ENCODE data around the gene GPRASP3.
"Not testable (repeated sequence)": the region's sequence is repeated elsewhere in the genome, so short reads cannot be mapped to it uniquely, and the experiment has no call there.

The GPRASP3 gene

GRCh38 chrX:102720237-102721168 lies at the start of gene GPRASP3:
TSS of gene GPRASP3 (plus strand) at chrX:102720743. CDS start at chrX:102748996, 28,253 bp downstream.
- Histone ChIP-seq H3K27me3 (ENCODE audit: low read depth) (no peaks in the 10 kb centered on the region), H3K9me3 (no peaks in the 10 kb centered on the region), H3K36me3 (replicated peaks) (no peaks in the 10 kb centered on the region), H3K4me1 (peaks cover 19% of the 10 kb centered on the region), H3K4me3 (no peak within 1 kb of the TSS)
- DNase-seq (ENCODE audit: low spot score in 2 of 2) = no peak
- in situ Hi-C loops (cut with MboI; ENCODE audit: low sequenced_read_pairs) = no loop called here

GRCh38 chrX:102672856-102673255 lies 47.7 kb upstream of the GPRASP3 start:
- no peaks in the 10 kb centered on the region for H3K9me3 ChIP-seq

GRCh38 chrX:102677479-102677878 lies 43.1 kb upstream of the GPRASP3 start:
- H3K27me3 ChIP-seq (ENCODE audit: low read depth); H3K4me3 ChIP-seq; DNase-seq (ENCODE audit: low spot score in 2 of 2); H3K4me1 ChIP-seq; in situ Hi-C loops (cut with MboI; ENCODE audit: low sequenced_read_pairs); H3K36me3 ChIP-seq (replicated peaks); H3K9me3 ChIP-seq: not testable (repeated sequence)

More at GRCh38 chrX:102672856-102673255, 47.7 kb upstream of the GPRASP3 start:
- in situ Hi-C loops (cut with MboI; ENCODE audit: low sequenced_read_pairs) = no loop called here
- DNase-seq (ENCODE audit: low spot score in 2 of 2) = no peak
- Histone ChIP-seq H3K36me3 (replicated peaks) (no peaks in the 10 kb centered on the region), H3K4me1 (no peaks in the 10 kb centered on the region), H3K27me3 (ENCODE audit: low read depth) (no peaks in the 10 kb centered on the region), H3K4me3 (no peak overlapping the region)

GRCh38 chrX:102684772-102685520 lies 35.6 kb upstream of the GPRASP3 start:
- no peaks in the 10 kb centered on the region for H3K4me1 ChIP-seq
- 0 out of 2 replicates have a peak, but pooled peaks cover 3% of the 10 kb centered on the region for H3K9me3 ChIP-seq
- no peak overlapping the region for H3K4me3 ChIP-seq
- H3K27me3 ChIP-seq (ENCODE audit: low read depth) = no peaks in the 10 kb centered on the region
- no peaks in the 10 kb centered on the region for H3K36me3 ChIP-seq (replicated peaks)
- in situ Hi-C loops (cut with MboI; ENCODE audit: low sequenced_read_pairs) = no loop called here
- no peak for DNase-seq (ENCODE audit: low spot score in 2 of 2)

GRCh38 chrX:102694749-102695148 lies 25.8 kb upstream of the GPRASP3 start:
- Histone ChIP-seq H3K36me3 (replicated peaks) (no peaks in the 10 kb centered on the region), H3K9me3 (no peaks in the 10 kb centered on the region), H3K27me3 (ENCODE audit: low read depth) (no peaks in the 10 kb centered on the region), H3K4me1 (peaks cover 5% of the 10 kb centered on the region), H3K4me3 (no peak overlapping the region)
- in situ Hi-C loops (cut with MboI; ENCODE audit: low sequenced_read_pairs) = no loop called here
- no peak for DNase-seq (ENCODE audit: low spot score in 2 of 2)

- Histone ChIP-seq H3K27me3 (ENCODE audit: low read depth) (no peaks in the 10 kb centered on the region), H3K4me3 (no peak overlapping the region), H3K9me3 (no peaks in the 10 kb centered on the region), H3K36me3 (replicated peaks) (no peaks in the 10 kb centered on the region), H3K4me1 (peaks cover 5% of the 10 kb centered on the region)
- in situ Hi-C loops (cut with MboI; ENCODE audit: low sequenced_read_pairs) = no loop called here
- DNase-seq (ENCODE audit: low spot score in 2 of 2) = no peak
Observed at GRCh38 chrX:102696306-102696705, 24.2 kb upstream of the GPRASP3 start.

- H3K27me3 ChIP-seq (ENCODE audit: low read depth) = no peaks in the 10 kb centered on the region
- in situ Hi-C loops (cut with MboI; ENCODE audit: low sequenced_read_pairs) = no loop called here
- DNase-seq (ENCODE audit: low spot score in 2 of 2) = no peak
- no peak overlapping the region for H3K4me3 ChIP-seq
- no peaks in the 10 kb centered on the region for H3K36me3 ChIP-seq (replicated peaks)
- H3K4me1 ChIP-seq = peaks cover 5% of the 10 kb centered on the region
- no peaks in the 10 kb centered on the region for H3K9me3 ChIP-seq
Observed at GRCh38 chrX:102697494-102697893, 23.0 kb upstream of the GPRASP3 start.

- in situ Hi-C loops (cut with MboI; ENCODE audit: low sequenced_read_pairs) = no loop called here
- DNase-seq (ENCODE audit: low spot score in 2 of 2) = peak; percentile 49 to 70
Observed at GRCh38 chrX:102708900-102709299, 11.6 kb upstream of the GPRASP3 start.

GRCh38 chrX:102711872-102712215 lies 8.7 kb upstream of the GPRASP3 start:
- in situ Hi-C loops (cut with MboI; ENCODE audit: low sequenced_read_pairs) = no loop called here
- Histone ChIP-seq H3K27me3 (ENCODE audit: low read depth) (no peaks in the 10 kb centered on the region), H3K36me3 (replicated peaks) (peaks cover 18% of the 10 kb centered on the region), H3K4me3 (peak overlapping the region; percentile 59), H3K4me1 (peaks cover 21% of the 10 kb centered on the region), H3K9me3 (no peaks in the 10 kb centered on the region)
- no peak for DNase-seq (ENCODE audit: low spot score in 2 of 2)

More at GRCh38 chrX:102708900-102709299, 11.6 kb upstream of the GPRASP3 start:
- peaks cover 3% of the 10 kb centered on the region for H3K36me3 ChIP-seq (replicated peaks)
- no peaks in the 10 kb centered on the region for H3K9me3 ChIP-seq
- no peaks in the 10 kb centered on the region for H3K27me3 ChIP-seq (ENCODE audit: low read depth)
- H3K4me1 ChIP-seq = peaks cover 21% of the 10 kb centered on the region
- no peak overlapping the region for H3K4me3 ChIP-seq

GRCh38 chrX:102712216-102712966 lies 8.2 kb upstream of the GPRASP3 start, which contains the start of gene GPRASP2:
TSS of gene GPRASP2 (plus strand) at chrX:102712448. CDS start at chrX:102714870, 2,422 bp downstream.
- Histone ChIP-seq H3K4me3 (peak within 1 kb of the TSS; percentile 59), H3K9me3 (no peaks in the 10 kb centered on the region), H3K36me3 (replicated peaks) (peaks cover 18% of the 10 kb centered on the region), H3K4me1 (peaks cover 21% of the 10 kb centered on the region), H3K27me3 (ENCODE audit: low read depth) (no peaks in the 10 kb centered on the region)
- in situ Hi-C loops (cut with MboI; ENCODE audit: low sequenced_read_pairs) = no loop called here
- peak; percentile 15 to 78 for DNase-seq (ENCODE audit: low spot score in 2 of 2)

- Histone ChIP-seq H3K4me3 (peak overlapping the region; percentile 59), H3K36me3 (replicated peaks) (peaks cover 18% of the 10 kb centered on the region), H3K4me1 (peaks cover 26% of the 10 kb centered on the region), H3K27me3 (ENCODE audit: low read depth) (no peaks in the 10 kb centered on the region), H3K9me3 (no peaks in the 10 kb centered on the region)
- peak; percentile 57 to 80 for DNase-seq (ENCODE audit: low spot score in 2 of 2)
- in situ Hi-C loops (cut with MboI; ENCODE audit: low sequenced_read_pairs) = no loop called here
Observed at GRCh38 chrX:102712981-102713625, 7.4 kb upstream of the GPRASP3 start.

GRCh38 chrX:102714994-102715393 lies 5.5 kb upstream of the GPRASP3 start:
- Histone ChIP-seq H3K36me3 (replicated peaks) (peaks cover 18% of the 10 kb centered on the region), H3K4me3 (no peak overlapping the region), H3K4me1 (peaks cover 16% of the 10 kb centered on the region), H3K9me3 (no peaks in the 10 kb centered on the region), H3K27me3 (ENCODE audit: low read depth) (no peaks in the 10 kb centered on the region)
- in situ Hi-C loops (cut with MboI; ENCODE audit: low sequenced_read_pairs) = no loop called here
- DNase-seq (ENCODE audit: low spot score in 2 of 2) = no peak

GRCh38 chrX:102715967-102716366 lies 4.6 kb upstream of the GPRASP3 start:
- no peak for DNase-seq (ENCODE audit: low spot score in 2 of 2)
- H3K9me3 ChIP-seq = no peaks in the 10 kb centered on the region
- H3K27me3 ChIP-seq (ENCODE audit: low read depth) = no peaks in the 10 kb centered on the region
- H3K36me3 ChIP-seq (replicated peaks) = peaks cover 18% of the 10 kb centered on the region
- no peak overlapping the region for H3K4me3 ChIP-seq
- in situ Hi-C loops (cut with MboI; ENCODE audit: low sequenced_read_pairs) = no loop called here
- H3K4me1 ChIP-seq = peaks cover 16% of the 10 kb centered on the region

Measured in HAP-1 (cell line).